Peyer's patch (tissue), 4 donors: ENCODE measurements around the gene SCAMP1. TPM values are rescaled to one million over a fixed set of nuclear protein-coding genes. Genes with fewer than 3 reads are reported as not detected.
A peak's percentile ranks its signal among the peaks of the same experiment; 100 is the strongest.
"Not testable (repeated sequence)": the region's sequence is repeated elsewhere in the genome, so short reads cannot be mapped to it uniquely, and the experiment has no call there.

Experiments used
- DNase-seq, 3 donors: peaks; one replicate each; pipeline ENCODE4 v3.0.0-alpha.2; 2017 to 2019
- H3K27ac ChIP-seq, 4 donors: fragments of 200-600 bp; sonication (generic); one replicate each; pipeline ENCODE4 v1.5.1; 2016 to 2019
- H3K27me3 ChIP-seq, 2 donors: fragments of 200-600 bp; sonication (generic); one replicate each; pipeline ENCODE4 v1.5.1; 2019
- H3K36me3 ChIP-seq, 3 donors: fragments of 200-600 bp; sonication (generic); one replicate each; pipeline ENCODE4 v1.5.1; 2016 to 2019
- H3K4me1 ChIP-seq, 4 donors: fragments of 200-600 bp; sonication (generic); one replicate each; pipeline ENCODE4 v1.5.1; 2016 to 2019
- H3K4me3 ChIP-seq, 4 donors: fragments of 200-600 bp; sonication (generic); 1 replicate in 3 of 4; 2 replicates in 1 of 4; pipeline ENCODE4 v1.5.1; 2016 to 2019; ENCODE audit warnings: mild to moderate bottlenecking in 1 of 4
- H3K9me3 ChIP-seq, 4 donors: fragments of 200-600 bp; sonication (generic); one replicate each; pipeline ENCODE4 v1.5.1; 2016 to 2019; ENCODE audit warnings: mild to moderate bottlenecking in 1 of 4
- CTCF ChIP-seq, 6 experiments: fragments of 450-650 bp in 4 of 6; fragments of 200-600 bp in 2 of 6; sonication (generic) in 1 of 6; IDR thresholded peaks; one replicate each; pipeline ENCODE4 v1.5.1; 2017 to 2019; ENCODE audit warnings: antibody characterized with exemption in 6 of 6, mild to moderate bottlenecking in 3 of 6, moderate library complexity in 1 of 6
- POLR2A ChIP-seq, 2 donors: fragments of 450-650 bp; IDR thresholded peaks; one replicate each; pipeline ENCODE4 v1.5.1; 2017; ENCODE audit warnings: antibody characterized with exemption in 2 of 2, mild to moderate bottlenecking in 2 of 2, moderate library complexity in 2 of 2
- total RNA-seq, 4 donors: library from RNA; depleted of rRNA; stranded (reverse); fragments of >200 nt; gene quantifications; one replicate each; pipeline ENCODE4 v1.1.0, GENCODE V29; 2016

The SCAMP1 gene
- total RNA-seq, 4 donors from 2014 or later, result 10.6 to 17.3 (median 11.5) TPM

- Histone ChIP-seq H3K36me3 (no peaks in the 10 kb centered on the region), H3K4me1 (peaks cover 0 to 7% (median 0%) of the 10 kb centered on the region in 4 donors), H3K4me3 (no peak overlapping the region), H3K9me3 (no peaks in the 10 kb centered on the region), H3K27me3 (no peaks in the 10 kb centered on the region), H3K27ac (no peak overlapping the region)
- TF ChIP-seq CTCF (IDR thresholded peaks at IDR 0.05) (no peak), POLR2A (IDR thresholded peaks at IDR 0.05) (no peak)
- no peak for DNase-seq
Measured at GRCh38 chr5:78354066-78354670, 6.2 kb upstream of the SCAMP1 start.

GRCh38 chr5:78355561-78355960 lies 4.9 kb upstream of the SCAMP1 start:
- Histone ChIP-seq H3K36me3 (no peaks in the 10 kb centered on the region), H3K4me1 (peaks cover 0 to 12% (median 0%) of the 10 kb centered on the region in 4 donors), H3K9me3 (no peaks in the 10 kb centered on the region), H3K27ac (no peak overlapping the region), H3K4me3 (no peak overlapping the region), H3K27me3 (no peaks in the 10 kb centered on the region)
- no peak for DNase-seq
- TF ChIP-seq POLR2A (IDR thresholded peaks at IDR 0.05), result no peak
- TF ChIP-seq CTCF (IDR thresholded peaks at IDR 0.05), result no peak

- H3K36me3 ChIP-seq, H3K9me3 ChIP-seq, H3K27me3 ChIP-seq: not testable (repeated sequence)
- peak overlapping the region; percentile 86 to 100 (median 98) for H3K4me3 ChIP-seq
- peak in 2 of 3 donors; percentile 20 to 50 for DNase-seq
- H3K27ac ChIP-seq, result peak overlapping the region; percentile 87 to 96 (median 88)
- peaks cover 0 to 20% (median 0%) of the 10 kb centered on the region in 4 donors for H3K4me1 ChIP-seq
Measured at GRCh38 chr5:78359455-78359830, 974 bp upstream of the SCAMP1 start.

- Histone ChIP-seq H3K4me3 (peak overlapping the region; percentile 86 to 100 (median 98)), H3K27me3 (no peaks in the 10 kb centered on the region), H3K9me3 (no peaks in the 10 kb centered on the region), H3K36me3 (no peaks in the 10 kb centered on the region), H3K4me1 (peaks cover 0 to 20% (median 0%) of the 10 kb centered on the region in 4 donors), H3K27ac (peak overlapping the region; percentile 87 to 96 (median 88))
- TF ChIP-seq CTCF (IDR thresholded peaks at IDR 0.05) (no peak), POLR2A (IDR thresholded peaks at IDR 0.05) (no peak)
- DNase-seq, result no peak
Measured at GRCh38 chr5:78360674-78360923, 182 bp downstream of the SCAMP1 start.

- peak; percentile 67 to 78 (median 69) for DNase-seq
- Histone ChIP-seq H3K36me3 (no peaks in the 10 kb centered on the region), H3K27me3 (no peaks in the 10 kb centered on the region), H3K4me1 (peaks cover 0 to 20% (median 0%) of the 10 kb centered on the region in 4 donors), H3K9me3 (no peaks in the 10 kb centered on the region), H3K27ac (peak overlapping the region; percentile 87 to 96 (median 88)), H3K4me3 (peak overlapping the region; percentile 86 to 100 (median 98))
- TF ChIP-seq POLR2A (IDR thresholded peaks at IDR 0.05) (peak in 1 of 2 donors; percentile 9), CTCF (IDR thresholded peaks at IDR 0.05) (peak in 4 of 6 experiments; percentile 18 to 40 (median 29))
Measured at GRCh38 chr5:78360924-78361630, 660 bp downstream of the SCAMP1 start.

- TF ChIP-seq CTCF (IDR thresholded peaks at IDR 0.05) (no peak), POLR2A (IDR thresholded peaks at IDR 0.05) (no peak)
- H3K4me1 ChIP-seq, result peaks cover 0 to 20% (median 0%) of the 10 kb centered on the region in 4 donors
- H3K36me3 ChIP-seq, result no peaks in the 10 kb centered on the region
- H3K27ac ChIP-seq, result peak overlapping the region; percentile 87 to 96 (median 88)
- H3K4me3 ChIP-seq, result peak overlapping the region; percentile 86 to 100 (median 98)
- no peak for DNase-seq
- H3K27me3 ChIP-seq, result no peaks in the 10 kb centered on the region
- no peaks in the 10 kb centered on the region for H3K9me3 ChIP-seq
Measured at GRCh38 chr5:78361631-78361993, 1.2 kb downstream of the SCAMP1 start.
